HCT116 (cell line): ENCODE results near the gene GALP. TPM values are rescaled to one million over a fixed set of nuclear protein-coding genes. Genes with fewer than 3 reads are reported as not detected.

Source experiments
- ATAC-seq: fragments of 200-7000 bp; cut with Tn5 transposase; 2 replicates; pipeline ENCODE4 v1.9.1; 2020; ENCODE audit warnings: mild to moderate bottlenecking, moderate library complexity
- BruUV-seq: library from RNA; stranded (reverse); fragments of 400-500 nt; replicated peaks from 2 replicates; lab custom pipeline; 2021; lab: Mats Ljungman, UMichigan
- CTCF ChIA-PET: fragments of 300-600 bp; sonication (Branson Sonifier 250); formaldehyde crosslinking; loops from one replicate; lab custom pipeline; 2021; ENCODE audit warnings: antibody characterized with exemption; lab: Charles Lee
- POLR2A ChIA-PET: fragments of 300-600, 350-600 bp; sonication (Branson Sonifier 250); formaldehyde crosslinking; loops from one replicate; lab custom pipeline; 2021; ENCODE audit warnings: antibody characterized with exemption; lab: Charles Lee
- RAD21 ChIA-PET, 2 experiments: fragments of 300-600 bp; sonication (Branson Sonifier 250); formaldehyde crosslinking; loops; one replicate each; lab custom pipeline; 2023; ENCODE audit warnings: low total read pairs in 2 of 2; ENCODE audit not compliant: uncharacterized antibody in 2 of 2, unreplicated experiment in 2 of 2, low non-redundant PET in 1 of 2; lab: Charles Lee
- DNase-seq: peaks from one replicate; pipeline ENCODE4 v3.0.0-alpha.2; 2010; ENCODE audit warnings: low read depth, low spot score
- H2AFZ ChIP-seq: fragments of 200-600 bp; shearing (Covaris generic), sonication (generic); 2 replicates; pipeline ENCODE4 v1.6.1; 2017; ENCODE audit warnings: low read depth, mixed run types, mixed read lengths, antibody characterized with exemption, low read length; ENCODE audit not compliant: poor library complexity, severe bottlenecking
- H3K27ac ChIP-seq: 2 replicates; pipeline ENCODE4 v1.5.1; 2012; ENCODE audit warnings: low read depth, low read length
- H3K27me3 ChIP-seq: fragments of 200-600 bp; sonication (generic); 2 replicates; pipeline ENCODE4 v1.6.1; 2016; ENCODE audit warnings: mixed run types, low read length, mixed read lengths; ENCODE audit not compliant: insufficient read depth
- H3K36me3 ChIP-seq, 2 experiments: fragments of 200-500 bp in 1 of 2; fragments of 200-600 bp in 1 of 2; sonication (Bioruptor generic) in 1 of 2; sonication (generic) in 1 of 2; 2 replicates each; pipeline versions ENCODE4 v1.5.1 to v1.6.1; 2014 to 2016; ENCODE audit warnings: low read length in 2 of 2, inconsistent platforms in 1 of 2, mixed read lengths in 1 of 2, mixed run types in 1 of 2; ENCODE audit not compliant: insufficient read depth in 2 of 2, control insufficient read depth in 1 of 2
- H3K4me1 ChIP-seq, 2 experiments: fragments of 200-600 bp in 1 of 2; sonication (generic) in 1 of 2; 2 replicates each; pipeline versions ENCODE4 v1.5.1 to v1.6.1; 2012 to 2017; ENCODE audit warnings: low read length in 2 of 2, inconsistent platforms in 1 of 2, mild to moderate bottlenecking in 1 of 2, mixed read lengths in 1 of 2, mixed run types in 1 of 2, moderate library complexity in 1 of 2; ENCODE audit not compliant: insufficient read depth in 2 of 2, control insufficient read depth in 1 of 2
- H3K4me2 ChIP-seq: fragments of 200-600 bp; sonication (generic); 2 replicates; pipeline ENCODE4 v1.6.1; 2017; ENCODE audit warnings: mixed run types, low read length, mixed read lengths
- H3K4me3 ChIP-seq, 2 experiments: fragments of 200-600 bp in 1 of 2; sonication (generic) in 1 of 2; replicated peaks in 1 of 2; 2 replicates each; pipeline ENCODE4 v1.5.1; 2011 to 2016; ENCODE audit warnings: low read length in 2 of 2, control low read depth in 1 of 2, low read depth in 1 of 2, mild to moderate bottlenecking in 1 of 2, mixed read lengths in 1 of 2, mixed run types in 1 of 2
- H3K79me2 ChIP-seq: fragments of 200-600 bp; sonication (generic); 2 replicates; pipeline ENCODE4 v1.6.1; 2017; ENCODE audit warnings: mild to moderate bottlenecking, mixed run types, low read length, moderate library complexity, mixed read lengths; ENCODE audit not compliant: insufficient read depth
- H3K9ac ChIP-seq: fragments of 200-600 bp; sonication (generic); 2 replicates; pipeline ENCODE4 v1.6.1; 2016; ENCODE audit warnings: low read length, mixed read lengths
- H3K9me2 ChIP-seq: fragments of 200-600 bp; sonication (generic), shearing (Covaris generic); 2 replicates; pipeline ENCODE4 v1.6.1; 2017; ENCODE audit warnings: mixed run types, mild to moderate bottlenecking, moderate library complexity; ENCODE audit not compliant: insufficient read depth
- H3K9me3 ChIP-seq, 2 experiments: fragments of 200-500 bp in 1 of 2; fragments of 200-600 bp in 1 of 2; sonication (Bioruptor generic) in 1 of 2; sonication (generic) in 1 of 2; 2 replicates each; pipeline ENCODE4 v1.6.1; 2014 to 2017; ENCODE audit warnings: low read length in 2 of 2, mixed read lengths in 2 of 2, inconsistent platforms in 1 of 2, low read depth in 1 of 2, mild to moderate bottlenecking in 1 of 2, mixed run types in 1 of 2, moderate library complexity in 1 of 2; ENCODE audit not compliant: control insufficient read depth in 1 of 2, insufficient read depth in 1 of 2
- H4K20me1 ChIP-seq: fragments of 200-600 bp; sonication (generic), shearing (Covaris generic); 2 replicates; pipeline ENCODE4 v1.6.1; 2017; ENCODE audit warnings: mixed run types, mild to moderate bottlenecking, moderate library complexity; ENCODE audit not compliant: insufficient read depth
- CBX3 ChIP-seq: IDR thresholded peaks from 2 replicates; pipeline ENCODE4 v1.6.1; 2012; ENCODE audit warnings: low read depth
- CEBPB ChIP-seq: IDR thresholded peaks from 2 replicates; pipeline ENCODE4 v1.6.1; 2012; ENCODE audit warnings: low read depth
- JUND ChIP-seq: IDR thresholded peaks from 2 replicates; pipeline ENCODE4 v1.6.1; 2012
- intact Hi-C: fragments of 100-400 bp; cut with micrococcal nuclease; formaldehyde crosslinking; loops from 2 replicates; pipeline ENCODE4 v1.10.0; 2022
- total RNA-seq: library from RNA; stranded (reverse); gene quantifications from one replicate; pipeline ENCODE4 v1.2.1, GENCODE V29; 2021; ENCODE audit not compliant: unreplicated experiment
- TF ChIP-seq, protein P1 (sequence below), 3 experiments: fragments of 200-600 bp in 1 of 3; sonication (generic) in 1 of 3; IDR thresholded peaks in 2 of 3; conservative IDR thresholded peaks in 1 of 3; 2 replicates each; pipeline ENCODE4 v1.5.1; 2012 to 2017; ENCODE audit warnings: low read depth in 2 of 3, low read length in 2 of 3, antibody characterized with exemption in 1 of 3, borderline replicate concordance in 1 of 3, control low read depth in 1 of 3, mild to moderate bottlenecking in 1 of 3, mixed read lengths in 1 of 3, mixed run types in 1 of 3, moderate library complexity in 1 of 3; ENCODE audit not compliant: insufficient read depth in 1 of 3

The GALP gene
- total RNA-seq, 1 experiment from 2014 or later = not detected

DNA sequence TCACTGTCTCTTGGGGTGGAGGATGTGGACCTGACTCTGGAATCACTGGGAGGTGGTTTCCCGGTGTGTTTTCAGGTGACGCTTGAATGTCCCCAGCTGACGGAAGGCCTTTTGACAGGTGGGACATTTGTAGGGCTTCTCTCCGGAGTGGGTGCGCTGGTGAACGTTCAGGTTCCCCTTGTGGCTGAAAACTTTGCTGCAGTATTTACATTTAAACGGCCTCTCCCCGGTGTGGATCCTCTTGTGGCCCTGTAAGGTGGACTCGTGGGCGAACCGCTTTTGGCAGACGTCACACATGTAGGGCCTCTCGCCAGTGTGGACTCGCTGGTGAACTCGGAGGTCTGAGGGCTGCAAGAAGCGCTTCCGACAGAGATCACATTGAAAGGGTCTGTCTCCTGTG lies 14.0 kb downstream of the GALP start:
- no peak for TF ChIP-seq JUND
- TF ChIP-seq, protein P1, sequence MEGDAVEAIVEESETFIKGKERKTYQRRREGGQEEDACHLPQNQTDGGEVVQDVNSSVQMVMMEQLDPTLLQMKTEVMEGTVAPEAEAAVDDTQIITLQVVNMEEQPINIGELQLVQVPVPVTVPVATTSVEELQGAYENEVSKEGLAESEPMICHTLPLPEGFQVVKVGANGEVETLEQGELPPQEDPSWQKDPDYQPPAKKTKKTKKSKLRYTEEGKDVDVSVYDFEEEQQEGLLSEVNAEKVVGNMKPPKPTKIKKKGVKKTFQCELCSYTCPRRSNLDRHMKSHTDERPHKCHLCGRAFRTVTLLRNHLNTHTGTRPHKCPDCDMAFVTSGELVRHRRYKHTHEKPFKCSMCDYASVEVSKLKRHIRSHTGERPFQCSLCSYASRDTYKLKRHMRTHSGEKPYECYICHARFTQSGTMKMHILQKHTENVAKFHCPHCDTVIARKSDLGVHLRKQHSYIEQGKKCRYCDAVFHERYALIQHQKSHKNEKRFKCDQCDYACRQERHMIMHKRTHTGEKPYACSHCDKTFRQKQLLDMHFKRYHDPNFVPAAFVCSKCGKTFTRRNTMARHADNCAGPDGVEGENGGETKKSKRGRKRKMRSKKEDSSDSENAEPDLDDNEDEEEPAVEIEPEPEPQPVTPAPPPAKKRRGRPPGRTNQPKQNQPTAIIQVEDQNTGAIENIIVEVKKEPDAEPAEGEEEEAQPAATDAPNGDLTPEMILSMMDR (IDR thresholded peaks at IDR 0.05 in 2 of 3, conservative IDR thresholded peaks at IDR 0.05 in 1 of 3; ENCODE audit: borderline replicate concordance in 1 of 3, insufficient read depth in 1 of 3, low read depth in 2 of 3, low read length in 2 of 3) = 0 out of 6 replicates have a peak, but pooled peaks of 1 of the 3 experiments have one; percentile 11
- no peak for TF ChIP-seq CEBPB
- BruUV-seq = no TSS peak
- intact Hi-C loops = no loop called here
- Histone ChIP-seq H3K9ac (no peak overlapping the region), H3K9me2 (no peaks in the 10 kb centered on the region), H4K20me1 (no peaks in the 10 kb centered on the region), H3K4me2 (no peak overlapping the region), H2AFZ (no peak overlapping the region), H3K9me3 (no peaks in the 10 kb centered on the region), H3K27ac (no peak overlapping the region), H3K36me3 (no peaks in the 10 kb centered on the region), H3K79me2 (no peaks in the 10 kb centered on the region), H3K4me1 (no peaks in the 10 kb centered on the region), H3K4me3 (no peak overlapping the region), H3K27me3 (no peaks in the 10 kb centered on the region)
- ChIA-PET CTCF (interaction anchor here (1.6 kb wide), 1 partner anchor 64 kb away, joined by 4 read pairs; no protein-coding TSS in a partner anchor), RAD21 (no interaction called here), POLR2A (no interaction called here)
- ATAC-seq = 0 out of 2 replicates have a peak, but pooled peaks have one; percentile 47
- DNase-seq = no peak

DNA sequence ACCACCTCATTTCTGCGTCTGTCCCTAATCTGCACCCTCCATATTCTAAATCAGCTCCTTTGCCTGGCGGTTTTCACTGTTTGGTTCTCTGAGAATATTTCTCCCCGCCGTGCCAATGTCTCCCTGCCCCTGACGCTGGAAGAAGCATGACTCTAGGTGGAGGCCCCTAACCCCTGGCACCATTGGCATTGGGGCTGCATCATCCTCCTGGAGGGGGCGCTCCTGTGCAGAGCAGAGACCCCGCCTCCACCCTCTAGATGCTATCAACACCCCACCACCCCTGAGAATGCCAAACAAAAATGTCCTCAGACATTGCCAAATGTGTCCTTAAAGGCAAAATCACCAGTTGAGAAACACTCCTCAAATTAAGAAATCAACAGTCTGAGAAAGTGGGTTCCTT lies 15.3 kb downstream of the GALP start:
- H3K4me2 ChIP-seq = no peak overlapping the region
- H2AFZ ChIP-seq = no peak overlapping the region
- BruUV-seq = no TSS peak
- H3K4me3 ChIP-seq = no peak overlapping the region
- ChIA-PET CTCF (no interaction called here), POLR2A (no interaction called here), RAD21 (no interaction called here)
- H3K27ac ChIP-seq = no peak overlapping the region
- no peaks in the 10 kb centered on the region for H3K4me1 ChIP-seq
- no peak overlapping the region for H3K9ac ChIP-seq
- H3K9me2 ChIP-seq = no peaks in the 10 kb centered on the region
- H3K36me3 ChIP-seq = no peaks in the 10 kb centered on the region
- no peaks in the 10 kb centered on the region for H4K20me1 ChIP-seq
- intact Hi-C loops = no loop called here
- TF ChIP-seq CBX3 = no peak
- TF ChIP-seq, protein P1 (IDR thresholded peaks at IDR 0.05 in 2 of 3, conservative IDR thresholded peaks at IDR 0.05 in 1 of 3; ENCODE audit: borderline replicate concordance in 1 of 3, insufficient read depth in 1 of 3, low read depth in 2 of 3, low read length in 2 of 3) = peak in 1 of 3 experiments; percentile 14; a peak in 1 of 6 replicates
- H3K9me3 ChIP-seq = no peaks in the 10 kb centered on the region
- no peaks in the 10 kb centered on the region for H3K79me2 ChIP-seq
- ATAC-seq (no peak), DNase-seq (no peak)
- no peaks in the 10 kb centered on the region for H3K27me3 ChIP-seq
